ENCODE results near the gene IKZF1.

DNA sequence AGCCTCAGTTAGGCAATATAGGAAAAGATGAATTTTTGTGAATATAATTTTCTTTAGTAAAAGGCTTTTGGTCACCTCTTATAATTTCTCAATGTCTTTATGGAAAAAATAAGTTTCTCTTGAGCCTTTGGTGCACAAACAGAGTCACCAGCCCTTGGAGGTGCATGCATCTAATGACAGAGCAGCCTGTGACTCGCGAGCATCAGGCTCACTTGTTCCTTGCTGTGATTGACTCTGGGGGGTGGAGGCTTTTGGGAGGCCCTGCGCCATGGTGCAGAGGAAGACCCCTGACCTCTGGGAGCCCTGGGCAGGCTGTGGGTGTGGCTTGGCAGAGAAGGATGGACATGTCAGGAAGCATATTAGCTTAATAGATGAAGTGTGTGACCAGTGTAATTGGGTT lies 85.4 kb downstream of the IKZF1 start:
- no peak for TF ChIP-seq POLR2A (IDR thresholded peaks at IDR 0.05; ENCODE audit: extremely low read depth, insufficient read length)
- TF ChIP-seq, protein P1, sequence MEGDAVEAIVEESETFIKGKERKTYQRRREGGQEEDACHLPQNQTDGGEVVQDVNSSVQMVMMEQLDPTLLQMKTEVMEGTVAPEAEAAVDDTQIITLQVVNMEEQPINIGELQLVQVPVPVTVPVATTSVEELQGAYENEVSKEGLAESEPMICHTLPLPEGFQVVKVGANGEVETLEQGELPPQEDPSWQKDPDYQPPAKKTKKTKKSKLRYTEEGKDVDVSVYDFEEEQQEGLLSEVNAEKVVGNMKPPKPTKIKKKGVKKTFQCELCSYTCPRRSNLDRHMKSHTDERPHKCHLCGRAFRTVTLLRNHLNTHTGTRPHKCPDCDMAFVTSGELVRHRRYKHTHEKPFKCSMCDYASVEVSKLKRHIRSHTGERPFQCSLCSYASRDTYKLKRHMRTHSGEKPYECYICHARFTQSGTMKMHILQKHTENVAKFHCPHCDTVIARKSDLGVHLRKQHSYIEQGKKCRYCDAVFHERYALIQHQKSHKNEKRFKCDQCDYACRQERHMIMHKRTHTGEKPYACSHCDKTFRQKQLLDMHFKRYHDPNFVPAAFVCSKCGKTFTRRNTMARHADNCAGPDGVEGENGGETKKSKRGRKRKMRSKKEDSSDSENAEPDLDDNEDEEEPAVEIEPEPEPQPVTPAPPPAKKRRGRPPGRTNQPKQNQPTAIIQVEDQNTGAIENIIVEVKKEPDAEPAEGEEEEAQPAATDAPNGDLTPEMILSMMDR (IDR thresholded peaks at IDR 0.05; ENCODE audit: low read depth, low read length) = no peak
